HCT116 (cell line): ENCODE results near the gene ZSWIM4. TPM values are rescaled to one million over a fixed set of nuclear protein-coding genes. Genes with fewer than 3 reads are reported as not detected.

Experiments
- ATAC-seq: fragments of 200-7000 bp; cut with Tn5 transposase; 2 replicates; pipeline ENCODE4 v1.9.1; 2020; ENCODE audit warnings: mild to moderate bottlenecking, moderate library complexity
- BruUV-seq: library from RNA; stranded (reverse); fragments of 400-500 nt; replicated peaks from 2 replicates; lab custom pipeline; 2021; lab: Mats Ljungman, UMichigan
- CTCF ChIA-PET: fragments of 300-600 bp; sonication (Branson Sonifier 250); formaldehyde crosslinking; loops from one replicate; lab custom pipeline; 2021; ENCODE audit warnings: antibody characterized with exemption; lab: Charles Lee
- POLR2A ChIA-PET: fragments of 300-600, 350-600 bp; sonication (Branson Sonifier 250); formaldehyde crosslinking; loops from one replicate; lab custom pipeline; 2021; ENCODE audit warnings: antibody characterized with exemption; lab: Charles Lee
- RAD21 ChIA-PET, 2 experiments: fragments of 300-600 bp; sonication (Branson Sonifier 250); formaldehyde crosslinking; loops; one replicate each; lab custom pipeline; 2023; ENCODE audit warnings: low total read pairs in 2 of 2; ENCODE audit not compliant: uncharacterized antibody in 2 of 2, unreplicated experiment in 2 of 2, low non-redundant PET in 1 of 2; lab: Charles Lee
- DNase-seq: peaks from one replicate; pipeline ENCODE4 v3.0.0-alpha.2; 2010; ENCODE audit warnings: low read depth, low spot score
- H2AFZ ChIP-seq: fragments of 200-600 bp; shearing (Covaris generic), sonication (generic); 2 replicates; pipeline ENCODE4 v1.6.1; 2017; ENCODE audit warnings: low read depth, mixed run types, mixed read lengths, antibody characterized with exemption, low read length; ENCODE audit not compliant: poor library complexity, severe bottlenecking
- H3K27ac ChIP-seq: 2 replicates; pipeline ENCODE4 v1.5.1; 2012; ENCODE audit warnings: low read depth, low read length
- H3K27me3 ChIP-seq: fragments of 200-600 bp; sonication (generic); 2 replicates; pipeline ENCODE4 v1.6.1; 2016; ENCODE audit warnings: mixed run types, low read length, mixed read lengths; ENCODE audit not compliant: insufficient read depth
- H3K36me3 ChIP-seq, 2 experiments: fragments of 200-500 bp in 1 of 2; fragments of 200-600 bp in 1 of 2; sonication (Bioruptor generic) in 1 of 2; sonication (generic) in 1 of 2; 2 replicates each; pipeline versions ENCODE4 v1.5.1 to v1.6.1; 2014 to 2016; ENCODE audit warnings: low read length in 2 of 2, inconsistent platforms in 1 of 2, mixed read lengths in 1 of 2, mixed run types in 1 of 2; ENCODE audit not compliant: insufficient read depth in 2 of 2, control insufficient read depth in 1 of 2
- H3K4me1 ChIP-seq, 2 experiments: fragments of 200-600 bp in 1 of 2; sonication (generic) in 1 of 2; 2 replicates each; pipeline versions ENCODE4 v1.5.1 to v1.6.1; 2012 to 2017; ENCODE audit warnings: low read length in 2 of 2, inconsistent platforms in 1 of 2, mild to moderate bottlenecking in 1 of 2, mixed read lengths in 1 of 2, mixed run types in 1 of 2, moderate library complexity in 1 of 2; ENCODE audit not compliant: insufficient read depth in 2 of 2, control insufficient read depth in 1 of 2
- H3K4me2 ChIP-seq: fragments of 200-600 bp; sonication (generic); 2 replicates; pipeline ENCODE4 v1.6.1; 2017; ENCODE audit warnings: mixed run types, low read length, mixed read lengths
- H3K4me3 ChIP-seq, 2 experiments: fragments of 200-600 bp in 1 of 2; sonication (generic) in 1 of 2; replicated peaks in 1 of 2; 2 replicates each; pipeline ENCODE4 v1.5.1; 2011 to 2016; ENCODE audit warnings: low read length in 2 of 2, control low read depth in 1 of 2, low read depth in 1 of 2, mild to moderate bottlenecking in 1 of 2, mixed read lengths in 1 of 2, mixed run types in 1 of 2
- H3K79me2 ChIP-seq: fragments of 200-600 bp; sonication (generic); 2 replicates; pipeline ENCODE4 v1.6.1; 2017; ENCODE audit warnings: mild to moderate bottlenecking, mixed run types, low read length, moderate library complexity, mixed read lengths; ENCODE audit not compliant: insufficient read depth
- H3K9ac ChIP-seq: fragments of 200-600 bp; sonication (generic); 2 replicates; pipeline ENCODE4 v1.6.1; 2016; ENCODE audit warnings: low read length, mixed read lengths
- H3K9me2 ChIP-seq: fragments of 200-600 bp; sonication (generic), shearing (Covaris generic); 2 replicates; pipeline ENCODE4 v1.6.1; 2017; ENCODE audit warnings: mixed run types, mild to moderate bottlenecking, moderate library complexity; ENCODE audit not compliant: insufficient read depth
- H3K9me3 ChIP-seq, 2 experiments: fragments of 200-500 bp in 1 of 2; fragments of 200-600 bp in 1 of 2; sonication (Bioruptor generic) in 1 of 2; sonication (generic) in 1 of 2; 2 replicates each; pipeline ENCODE4 v1.6.1; 2014 to 2017; ENCODE audit warnings: low read length in 2 of 2, mixed read lengths in 2 of 2, inconsistent platforms in 1 of 2, low read depth in 1 of 2, mild to moderate bottlenecking in 1 of 2, mixed run types in 1 of 2, moderate library complexity in 1 of 2; ENCODE audit not compliant: control insufficient read depth in 1 of 2, insufficient read depth in 1 of 2
- H4K20me1 ChIP-seq: fragments of 200-600 bp; sonication (generic), shearing (Covaris generic); 2 replicates; pipeline ENCODE4 v1.6.1; 2017; ENCODE audit warnings: mixed run types, mild to moderate bottlenecking, moderate library complexity; ENCODE audit not compliant: insufficient read depth
- POLR2A ChIP-seq: IDR thresholded peaks from 2 replicates; pipeline ENCODE4 v1.7.0; 2011; ENCODE audit warnings: borderline replicate concordance; ENCODE audit not compliant: insufficient read depth, insufficient read length; ENCODE audit errors: extremely low read depth
- POLR2AphosphoS5 ChIP-seq: IDR thresholded peaks from 2 replicates; pipeline ENCODE4 v1.6.1; 2011; ENCODE audit warnings: mild to moderate bottlenecking, low read depth, low read length, moderate library complexity
- SIN3A ChIP-seq: IDR thresholded peaks from 2 replicates; pipeline ENCODE4 v1.6.1; 2012; ENCODE audit warnings: low read depth
- TCF7L2 ChIP-seq: IDR thresholded peaks from 2 replicates; pipeline ENCODE4 v1.7.0; 2011; ENCODE audit warnings: borderline replicate concordance, inconsistent platforms; ENCODE audit not compliant: insufficient read depth, insufficient read length; ENCODE audit errors: extremely low read depth
- YY1 ChIP-seq: IDR thresholded peaks from 2 replicates; pipeline ENCODE4 v1.6.1; 2011; ENCODE audit warnings: low read length, low read depth, moderate library complexity, mild to moderate bottlenecking; ENCODE audit not compliant: insufficient replicate concordance; ENCODE audit errors: extremely low read depth
- ZNF274 ChIP-seq: fragments of 200-500 bp; sonication (Bioruptor generic); IDR thresholded peaks from 2 replicates; pipeline ENCODE4 v1.6.1; 2014; ENCODE audit warnings: mild to moderate bottlenecking, low read depth, low read length, inconsistent platforms
- intact Hi-C: fragments of 100-400 bp; cut with micrococcal nuclease; formaldehyde crosslinking; loops from 2 replicates; pipeline ENCODE4 v1.10.0; 2022
- total RNA-seq: library from RNA; stranded (reverse); gene quantifications from one replicate; pipeline ENCODE4 v1.2.1, GENCODE V29; 2021; ENCODE audit not compliant: unreplicated experiment
- TF ChIP-seq, protein P1 (sequence below), 3 experiments: fragments of 200-600 bp in 1 of 3; sonication (generic) in 1 of 3; IDR thresholded peaks in 2 of 3; conservative IDR thresholded peaks in 1 of 3; 2 replicates each; pipeline ENCODE4 v1.5.1; 2012 to 2017; ENCODE audit warnings: low read depth in 2 of 3, low read length in 2 of 3, antibody characterized with exemption in 1 of 3, borderline replicate concordance in 1 of 3, control low read depth in 1 of 3, mild to moderate bottlenecking in 1 of 3, mixed read lengths in 1 of 3, mixed run types in 1 of 3, moderate library complexity in 1 of 3; ENCODE audit not compliant: insufficient read depth in 1 of 3
- TF ChIP-seq, protein P2 (sequence below): IDR thresholded peaks from 2 replicates; pipeline ENCODE4 v1.6.1; 2011; ENCODE audit warnings: mild to moderate bottlenecking, low read length, moderate library complexity; ENCODE audit not compliant: insufficient replicate concordance; ENCODE audit errors: extremely low read depth

ZSWIM4 gene
- total RNA-seq, 1 experiment from 2014 or later, result 9.8 TPM

DNA sequence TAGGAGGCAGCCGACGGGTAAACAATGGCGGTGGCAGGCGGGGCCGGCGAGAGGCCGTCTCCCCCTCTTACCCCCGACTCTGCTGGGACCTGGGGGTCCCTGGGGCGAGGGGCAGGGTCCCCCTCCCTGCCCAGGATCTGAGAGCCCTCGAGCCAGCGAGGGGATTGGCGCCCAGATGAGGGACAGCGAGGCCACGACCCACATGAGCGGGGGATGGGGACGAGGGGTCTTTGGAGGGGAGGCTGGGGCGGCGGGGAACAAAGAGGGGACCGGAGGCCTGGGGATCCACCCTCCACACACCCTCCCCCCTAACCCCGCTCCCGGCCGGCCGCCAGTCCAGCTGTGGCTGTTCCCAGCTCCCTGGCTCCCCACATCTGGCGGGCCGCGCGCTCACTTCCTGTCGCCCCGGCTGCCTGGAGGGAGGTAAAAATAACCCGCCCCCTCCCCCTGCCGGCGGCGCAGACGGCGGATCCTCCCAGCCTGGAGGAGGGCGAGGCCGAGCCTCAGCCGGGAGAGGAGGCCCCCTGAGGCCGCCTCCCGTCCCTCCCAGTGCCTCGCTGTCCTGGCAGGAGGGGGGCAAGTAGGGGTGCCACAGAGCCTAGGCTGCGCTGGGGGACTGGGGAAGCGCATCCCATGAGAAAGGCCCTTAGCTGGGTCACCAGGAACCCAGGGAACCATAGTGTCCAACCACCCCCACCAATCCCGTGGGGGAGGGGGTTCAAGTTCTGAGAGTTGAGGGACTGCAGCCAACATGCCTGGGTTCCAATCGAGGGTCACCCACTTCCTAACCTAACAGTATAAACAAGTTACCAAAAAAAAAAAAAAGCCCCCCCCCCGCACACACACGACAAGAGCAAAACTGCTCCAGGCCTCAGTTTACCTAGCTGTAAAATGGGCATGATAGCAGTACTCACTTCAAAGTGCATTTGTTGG is 52.4 kb downstream of the ZSWIM4 start:
- ChIA-PET RAD21 (interaction anchor here (0.7 to 1.2 kb wide), 4 partner anchors 11 to 100 kb away, joined by 3 to 4 read pairs (median 4); no protein-coding TSS in a partner anchor), CTCF (interaction anchor here (1.7 kb wide), 1 partner anchor 15 kb away, joined by 9 read pairs; no protein-coding TSS in a partner anchor), POLR2A (interaction anchor here (0.6 to 2.4 kb wide), 7 partner anchors 8 to 671 kb away, joined by 3 to 29 read pairs (median 7); partner anchors contain the start of genes C19orf53 and DNAJB1)
- TF ChIP-seq, protein P1, sequence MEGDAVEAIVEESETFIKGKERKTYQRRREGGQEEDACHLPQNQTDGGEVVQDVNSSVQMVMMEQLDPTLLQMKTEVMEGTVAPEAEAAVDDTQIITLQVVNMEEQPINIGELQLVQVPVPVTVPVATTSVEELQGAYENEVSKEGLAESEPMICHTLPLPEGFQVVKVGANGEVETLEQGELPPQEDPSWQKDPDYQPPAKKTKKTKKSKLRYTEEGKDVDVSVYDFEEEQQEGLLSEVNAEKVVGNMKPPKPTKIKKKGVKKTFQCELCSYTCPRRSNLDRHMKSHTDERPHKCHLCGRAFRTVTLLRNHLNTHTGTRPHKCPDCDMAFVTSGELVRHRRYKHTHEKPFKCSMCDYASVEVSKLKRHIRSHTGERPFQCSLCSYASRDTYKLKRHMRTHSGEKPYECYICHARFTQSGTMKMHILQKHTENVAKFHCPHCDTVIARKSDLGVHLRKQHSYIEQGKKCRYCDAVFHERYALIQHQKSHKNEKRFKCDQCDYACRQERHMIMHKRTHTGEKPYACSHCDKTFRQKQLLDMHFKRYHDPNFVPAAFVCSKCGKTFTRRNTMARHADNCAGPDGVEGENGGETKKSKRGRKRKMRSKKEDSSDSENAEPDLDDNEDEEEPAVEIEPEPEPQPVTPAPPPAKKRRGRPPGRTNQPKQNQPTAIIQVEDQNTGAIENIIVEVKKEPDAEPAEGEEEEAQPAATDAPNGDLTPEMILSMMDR (IDR thresholded peaks at IDR 0.05 in 2 of 3, conservative IDR thresholded peaks at IDR 0.05 in 1 of 3; ENCODE audit: borderline replicate concordance in 1 of 3, insufficient read depth in 1 of 3, low read depth in 2 of 3, low read length in 2 of 3), result no peak
- peak; percentile 69 for TF ChIP-seq POLR2AphosphoS5
- peak; percentile 61 for TF ChIP-seq YY1
- TF ChIP-seq, protein P2, sequence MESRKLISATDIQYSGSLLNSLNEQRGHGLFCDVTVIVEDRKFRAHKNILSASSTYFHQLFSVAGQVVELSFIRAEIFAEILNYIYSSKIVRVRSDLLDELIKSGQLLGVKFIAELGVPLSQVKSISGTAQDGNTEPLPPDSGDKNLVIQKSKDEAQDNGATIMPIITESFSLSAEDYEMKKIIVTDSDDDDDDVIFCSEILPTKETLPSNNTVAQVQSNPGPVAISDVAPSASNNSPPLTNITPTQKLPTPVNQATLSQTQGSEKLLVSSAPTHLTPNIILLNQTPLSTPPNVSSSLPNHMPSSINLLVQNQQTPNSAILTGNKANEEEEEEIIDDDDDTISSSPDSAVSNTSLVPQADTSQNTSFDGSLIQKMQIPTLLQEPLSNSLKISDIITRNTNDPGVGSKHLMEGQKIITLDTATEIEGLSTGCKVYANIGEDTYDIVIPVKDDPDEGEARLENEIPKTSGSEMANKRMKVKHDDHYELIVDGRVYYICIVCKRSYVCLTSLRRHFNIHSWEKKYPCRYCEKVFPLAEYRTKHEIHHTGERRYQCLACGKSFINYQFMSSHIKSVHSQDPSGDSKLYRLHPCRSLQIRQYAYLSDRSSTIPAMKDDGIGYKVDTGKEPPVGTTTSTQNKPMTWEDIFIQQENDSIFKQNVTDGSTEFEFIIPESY, result peak; percentile 51
- TF ChIP-seq SIN3A, result no peak
- peak; percentile 89 for TF ChIP-seq TCF7L2
- no peak for TF ChIP-seq ZNF274
- peak; percentile 31 for TF ChIP-seq POLR2A
- BruUV-seq, result TSS peak; percentile 42
- Histone ChIP-seq H3K9ac (peak overlapping the region; percentile 90), H4K20me1 (no peaks in the 10 kb centered on the region), H2AFZ (no peak overlapping the region), H3K9me2 (no peaks in the 10 kb centered on the region), H3K4me2 (peak overlapping the region; percentile 92), H3K79me2 (0 out of 2 replicates have a peak, but pooled peaks cover 3% of the 10 kb centered on the region), H3K4me3 (peak overlapping the region; percentile 48 to 61), H3K27ac (peak overlapping the region; percentile 96), H3K36me3 (no peaks in the 10 kb centered on the region), H3K9me3 (no peaks in the 10 kb centered on the region), H3K27me3 (no peaks in the 10 kb centered on the region), H3K4me1 (peaks cover 77 to 97% of the 10 kb centered on the region in 2 experiments)
- DNase-seq, result no peak
- intact Hi-C loops, result loop anchor here (5.0 kb wide), 1 partner anchor 695 kb away; the partner anchor contains the start of genes IER2 and STX10
- peak; percentile 41 for ATAC-seq
